Measurements from ENCODE around the gene FKBP8.

DNA sequence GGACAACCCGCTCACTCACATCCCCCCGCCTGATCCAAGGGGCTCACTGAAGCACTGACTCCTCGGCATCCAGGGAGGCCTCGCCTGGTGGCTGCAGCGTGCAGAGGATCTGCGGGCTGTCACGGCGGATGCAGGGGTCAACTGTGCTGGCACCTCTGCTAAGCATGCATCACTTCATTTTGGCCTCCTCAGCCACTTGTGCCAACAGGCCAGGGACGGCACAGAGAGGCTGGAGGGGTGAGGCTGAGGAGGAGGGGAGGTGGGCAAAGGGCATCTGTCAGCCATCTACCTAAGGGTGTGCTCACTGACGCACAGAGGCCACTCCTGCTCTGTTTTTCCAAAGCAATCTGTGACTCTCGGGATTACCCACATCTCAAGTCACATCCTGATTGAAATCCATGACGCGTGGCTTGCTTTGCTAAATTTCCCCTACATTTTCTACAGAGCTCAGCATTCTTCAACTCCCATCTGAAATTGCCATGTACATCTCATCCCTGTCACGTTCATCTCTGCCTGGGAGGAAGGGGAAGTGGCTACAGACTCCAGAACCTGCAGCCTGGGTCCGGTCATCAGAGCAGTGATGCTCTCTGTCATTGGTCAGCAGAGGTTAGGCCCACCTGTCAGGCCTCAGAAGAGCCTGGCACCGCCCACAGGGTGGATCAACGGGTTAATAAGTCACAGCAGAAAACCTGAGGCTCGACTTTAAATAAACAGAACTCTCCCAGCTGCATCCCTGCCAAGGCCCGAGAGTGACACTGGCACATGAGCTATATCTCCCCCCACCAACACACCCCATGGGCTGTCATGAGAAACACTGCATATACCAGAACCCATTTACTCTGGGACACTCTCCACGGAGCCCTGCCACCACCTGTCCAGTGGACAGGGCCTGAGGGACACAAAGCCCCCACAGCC lies 39.1 kb downstream of the FKBP8 start:
- TF ChIP-seq, protein P1, sequence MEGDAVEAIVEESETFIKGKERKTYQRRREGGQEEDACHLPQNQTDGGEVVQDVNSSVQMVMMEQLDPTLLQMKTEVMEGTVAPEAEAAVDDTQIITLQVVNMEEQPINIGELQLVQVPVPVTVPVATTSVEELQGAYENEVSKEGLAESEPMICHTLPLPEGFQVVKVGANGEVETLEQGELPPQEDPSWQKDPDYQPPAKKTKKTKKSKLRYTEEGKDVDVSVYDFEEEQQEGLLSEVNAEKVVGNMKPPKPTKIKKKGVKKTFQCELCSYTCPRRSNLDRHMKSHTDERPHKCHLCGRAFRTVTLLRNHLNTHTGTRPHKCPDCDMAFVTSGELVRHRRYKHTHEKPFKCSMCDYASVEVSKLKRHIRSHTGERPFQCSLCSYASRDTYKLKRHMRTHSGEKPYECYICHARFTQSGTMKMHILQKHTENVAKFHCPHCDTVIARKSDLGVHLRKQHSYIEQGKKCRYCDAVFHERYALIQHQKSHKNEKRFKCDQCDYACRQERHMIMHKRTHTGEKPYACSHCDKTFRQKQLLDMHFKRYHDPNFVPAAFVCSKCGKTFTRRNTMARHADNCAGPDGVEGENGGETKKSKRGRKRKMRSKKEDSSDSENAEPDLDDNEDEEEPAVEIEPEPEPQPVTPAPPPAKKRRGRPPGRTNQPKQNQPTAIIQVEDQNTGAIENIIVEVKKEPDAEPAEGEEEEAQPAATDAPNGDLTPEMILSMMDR (IDR thresholded peaks at IDR 0.05) = no peak
- TF ChIP-seq POLR2A (IDR thresholded peaks at IDR 0.05) = no peak
